MM.1S (cell line): ENCODE results near the gene BST1.

Experiments used
- CTCF ChIP-seq: fragments of 300-600 bp; sonication (generic); IDR thresholded peaks from 2 replicates; pipeline ENCODE4 v1.5.1; 2016; ENCODE audit warnings: antibody characterized with exemption, low read length, mixed read lengths
- EZH2 ChIP-seq: fragments of 300-600 bp; sonication (generic); optimal IDR thresholded peaks from 2 replicates; pipeline ENCODE3; 2017; ENCODE audit warnings: low read depth, mild to moderate bottlenecking, antibody characterized with exemption, low read length, mixed read lengths

- TF ChIP-seq CTCF (no peak), EZH2 (no peak)
Measured at GRCh38 chr4:15719506-15719905, 16.6 kb downstream of the BST1 start.
